Astrocyte of the hippocampus (primary cell): ENCODE data around the gene TSPAN10.
"Not testable (repeated sequence)": the region's sequence is repeated elsewhere in the genome, so short reads cannot be mapped to it uniquely, and the experiment has no call there.

ENCODE experiments used
- DNase-seq: peaks from one replicate; pipeline ENCODE4 v3.0.0; 2011; ENCODE audit warnings: low read depth, low spot score

Gene TSPAN10

DNA sequence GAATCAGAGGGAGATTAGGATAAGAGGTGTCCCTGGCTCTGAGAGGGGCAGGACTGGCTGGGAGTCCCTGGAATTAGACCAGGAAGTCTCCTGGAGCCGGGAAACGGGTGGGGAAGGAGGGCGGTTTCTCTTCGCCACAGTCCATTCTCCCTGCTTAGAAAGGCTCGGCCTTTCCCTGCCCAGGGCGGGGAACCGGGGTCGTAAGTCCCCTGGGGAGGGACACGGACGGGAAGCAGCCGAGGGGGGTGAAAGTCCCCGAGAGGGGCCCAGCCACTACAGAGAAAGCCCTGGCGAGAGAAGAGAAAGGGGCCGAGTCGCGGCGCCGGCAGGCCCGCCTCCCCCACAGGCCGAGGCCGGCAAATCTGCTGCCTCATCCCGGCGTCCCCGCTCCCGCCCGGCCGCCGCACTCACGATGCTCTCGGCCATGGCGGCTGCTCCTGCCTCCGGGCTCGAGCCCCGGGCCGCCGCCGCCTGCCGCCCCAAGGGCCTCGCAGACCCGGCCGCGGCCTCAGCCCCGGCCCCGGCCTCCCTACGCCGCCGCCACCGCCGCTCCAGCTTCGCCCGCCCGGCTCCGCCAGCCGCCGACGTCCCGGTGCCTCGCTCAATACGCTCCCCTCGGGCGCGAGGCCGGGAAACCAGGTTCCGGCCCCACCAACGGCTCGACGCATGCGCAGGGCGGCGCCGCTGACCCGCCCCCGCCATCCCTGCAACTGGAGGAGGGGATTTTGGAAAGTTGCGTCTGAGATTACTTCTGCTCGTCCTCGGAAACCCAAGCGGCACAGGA lies at the start of gene TSPAN10, which contains the start of gene NPLOC4:
Gene TSPAN10, plus strand, starts transcription at position 692 of the 784 bp plus-strand sequence. CDS start 5,217 bp downstream, outside the sequence.
Gene NPLOC4, minus strand, starts transcription at position 608 of the 784 bp plus-strand sequence. Its CDS starts 182 bp downstream, at position 426.
- peak; percentile 96 for DNase-seq

GRCh38 chr17:81589612-81590011 lies 47.4 kb upstream of the TSPAN10 start:
- DNase-seq: no peak

DNA sequence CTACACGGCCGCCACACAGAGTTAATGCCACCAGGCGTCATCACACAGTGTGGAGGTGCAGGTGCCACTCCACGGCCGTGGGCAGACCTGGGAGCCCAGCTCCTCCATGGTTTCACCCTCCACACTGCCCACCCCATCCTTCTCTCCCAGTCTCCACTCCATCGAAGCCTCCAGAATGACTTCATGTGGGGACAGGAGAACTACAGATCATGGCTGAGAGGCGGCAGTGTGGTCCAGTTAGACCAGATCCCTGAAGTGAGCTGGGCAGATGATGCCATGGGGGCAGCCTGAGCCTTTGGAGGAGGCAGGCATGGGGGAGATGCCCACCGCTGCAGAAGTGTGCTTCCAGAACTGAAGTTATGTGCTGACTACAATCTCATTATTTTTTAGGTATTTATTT lies 46.9 kb upstream of the TSPAN10 start:
- no peak for DNase-seq

DNA sequence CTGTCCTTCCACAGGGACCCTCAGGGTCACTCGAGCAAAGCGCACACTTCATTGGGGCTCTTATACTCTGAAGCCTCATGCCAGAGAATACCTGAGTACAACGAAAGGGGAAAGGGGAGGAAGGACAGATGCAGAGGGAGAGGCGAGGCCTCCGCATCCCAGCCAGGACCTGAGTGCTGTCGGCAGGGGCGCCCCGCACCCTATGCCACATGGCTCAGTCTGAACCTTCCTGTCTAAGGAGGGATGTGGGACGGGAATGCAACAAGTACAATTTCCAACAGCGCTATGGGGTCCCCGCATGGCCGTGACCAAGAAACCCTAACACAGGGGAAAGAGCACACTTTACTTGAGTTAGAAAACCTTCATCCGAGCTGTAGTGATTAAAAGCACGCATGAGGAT lies 45.0 kb upstream of the TSPAN10 start:
- no peak for DNase-seq

- no peak for DNase-seq
Observed at GRCh38 chr17:81593105-81593871, 43.7 kb upstream of the TSPAN10 start.

DNA sequence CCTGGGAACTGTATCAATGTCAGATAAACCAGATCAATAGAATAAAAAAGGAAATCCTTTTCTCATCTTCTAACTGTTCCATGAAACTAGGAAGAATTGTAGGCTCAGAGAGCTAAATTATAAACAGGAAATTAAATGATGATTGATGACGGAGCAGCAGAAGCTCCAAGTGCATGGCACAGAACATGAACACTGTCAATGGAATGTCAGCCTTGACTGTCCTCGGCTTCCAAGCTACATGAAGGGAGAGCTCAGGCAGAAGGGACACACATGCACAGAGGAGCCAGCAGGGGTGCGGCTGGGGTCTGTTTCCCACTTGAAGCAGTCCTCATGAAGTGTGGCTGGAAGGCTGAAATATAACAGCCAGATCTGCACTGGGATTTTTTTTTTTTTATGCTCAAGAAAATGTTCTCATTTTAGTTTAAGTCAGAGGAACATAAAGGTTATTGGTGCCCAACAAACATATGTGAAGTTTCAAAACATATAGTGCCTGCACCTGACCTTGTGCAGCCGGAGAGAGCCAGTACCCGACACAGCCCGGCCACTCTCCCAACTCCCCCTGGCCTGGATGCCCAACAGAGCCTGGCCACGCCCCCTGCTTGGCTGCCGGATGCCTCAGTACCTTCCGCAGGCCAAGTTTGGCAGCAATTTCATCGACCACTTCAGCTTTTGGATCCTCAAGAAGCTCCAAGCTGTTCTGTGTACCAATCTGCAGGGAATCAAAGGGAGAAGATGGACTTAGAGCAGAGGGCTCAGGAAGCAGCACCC lies 37.1 kb upstream of the TSPAN10 start:
- DNase-seq: peak; percentile 29

DNA sequence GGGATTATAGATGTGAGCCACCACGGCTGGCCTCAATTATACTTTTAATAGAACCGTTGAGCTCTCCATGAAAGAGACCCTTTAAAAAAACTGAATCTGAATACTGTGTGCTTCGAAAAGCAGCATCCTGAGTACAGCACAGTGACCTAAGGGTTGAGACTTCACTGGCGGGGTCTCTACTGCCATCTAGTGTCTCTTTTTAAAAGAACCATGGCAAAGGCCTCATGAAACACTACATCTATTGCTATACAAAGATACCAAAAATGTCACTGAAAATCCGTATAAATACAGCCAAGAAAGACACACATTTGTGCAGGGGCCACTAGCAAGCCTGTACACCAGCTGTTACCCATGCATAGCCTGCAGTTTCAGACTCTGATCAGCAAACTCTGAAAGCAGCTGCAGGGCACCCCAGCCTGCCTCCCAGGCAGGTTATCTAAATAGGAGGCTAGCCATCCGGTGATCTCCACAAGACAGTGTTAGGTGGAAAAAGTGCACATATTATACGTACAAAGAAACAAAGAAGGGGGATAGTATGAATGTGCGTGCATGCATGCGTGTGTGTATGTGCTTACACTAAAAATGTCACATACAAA lies 35.4 kb upstream of the TSPAN10 start:
- DNase-seq: peak; percentile 87

GRCh38 chr17:81603846-81604610 lies 33.0 kb upstream of the TSPAN10 start:
- peak; percentile 39 for DNase-seq

DNA sequence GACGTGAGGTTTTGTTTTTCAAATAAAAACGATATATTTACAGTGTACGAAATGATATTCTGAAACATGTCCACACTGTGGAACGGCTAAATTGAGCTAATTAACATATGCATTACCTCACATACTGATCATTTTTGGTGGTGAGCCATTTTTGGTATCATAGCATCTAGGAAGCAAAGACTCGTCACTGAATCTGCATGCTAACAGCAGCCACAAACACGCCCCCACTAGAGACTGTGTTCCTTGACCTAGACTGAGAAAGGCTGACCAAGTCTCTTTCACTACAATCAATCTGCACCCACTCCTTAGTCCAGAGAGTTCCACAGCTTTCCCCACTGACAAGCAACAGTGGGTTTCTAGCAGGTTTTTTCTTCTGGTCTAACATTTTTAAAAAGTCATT lies 29.6 kb upstream of the TSPAN10 start:
- DNase-seq: peak; percentile 87

GRCh38 chr17:81608082-81608481 lies 28.9 kb upstream of the TSPAN10 start:
- peak; percentile 79 for DNase-seq

DNA sequence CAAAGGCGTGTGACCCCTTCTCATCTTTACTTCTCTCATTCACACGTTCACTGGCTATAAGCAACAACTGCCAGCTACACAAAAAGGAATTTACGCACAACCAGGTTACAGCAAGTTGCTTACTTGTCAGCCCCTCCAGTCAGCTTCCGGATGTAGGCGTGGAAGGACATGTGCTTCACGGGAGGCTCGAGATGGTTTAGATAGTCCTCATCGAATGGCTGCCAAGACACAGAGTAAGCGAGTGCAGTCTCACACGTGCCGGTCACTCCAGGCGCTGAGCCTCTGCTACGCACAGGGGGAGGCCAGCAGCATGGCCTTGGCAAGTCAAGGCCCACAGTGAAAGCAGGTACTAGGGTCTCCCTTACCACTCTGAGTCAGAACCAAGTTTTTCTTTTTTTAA lies 28.4 kb upstream of the TSPAN10 start:
- no peak for DNase-seq

DNA sequence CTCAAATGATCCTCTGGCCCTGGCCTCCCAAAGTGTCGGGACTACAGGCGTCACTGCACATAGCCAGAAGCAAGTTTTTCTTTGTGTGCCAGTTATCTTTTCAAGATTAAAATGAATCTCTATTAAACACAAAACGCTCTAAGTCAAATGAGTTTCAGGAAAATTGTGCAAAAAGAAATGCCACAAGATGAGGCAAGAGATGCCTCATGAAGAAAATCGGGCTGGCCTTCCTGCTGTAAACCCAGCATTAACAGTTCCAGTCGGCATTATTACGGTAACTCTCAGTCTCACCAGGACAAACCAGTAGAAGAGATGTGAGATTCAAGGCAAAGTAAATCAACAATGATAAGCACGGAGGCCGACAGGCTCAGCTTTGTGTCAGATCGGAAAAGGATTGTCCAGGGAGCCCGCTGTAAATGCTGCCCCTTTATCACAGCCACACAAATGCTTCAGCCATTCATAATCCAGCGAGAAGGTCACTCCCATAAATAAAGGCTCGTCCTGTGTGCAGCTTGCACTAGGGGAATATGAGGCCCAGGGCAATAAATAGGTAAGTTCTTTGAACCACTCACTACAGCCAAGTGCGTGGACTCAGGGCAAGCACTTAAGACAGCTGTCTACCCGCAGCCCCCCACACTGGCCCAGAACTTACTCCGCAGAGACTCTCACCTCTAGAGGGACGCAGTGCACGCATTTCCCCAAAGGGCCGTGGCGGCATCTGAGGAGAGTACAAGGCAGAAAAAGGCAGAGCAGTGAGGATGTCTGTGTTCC lies 27.3 kb upstream of the TSPAN10 start:
- no peak for DNase-seq

DNA sequence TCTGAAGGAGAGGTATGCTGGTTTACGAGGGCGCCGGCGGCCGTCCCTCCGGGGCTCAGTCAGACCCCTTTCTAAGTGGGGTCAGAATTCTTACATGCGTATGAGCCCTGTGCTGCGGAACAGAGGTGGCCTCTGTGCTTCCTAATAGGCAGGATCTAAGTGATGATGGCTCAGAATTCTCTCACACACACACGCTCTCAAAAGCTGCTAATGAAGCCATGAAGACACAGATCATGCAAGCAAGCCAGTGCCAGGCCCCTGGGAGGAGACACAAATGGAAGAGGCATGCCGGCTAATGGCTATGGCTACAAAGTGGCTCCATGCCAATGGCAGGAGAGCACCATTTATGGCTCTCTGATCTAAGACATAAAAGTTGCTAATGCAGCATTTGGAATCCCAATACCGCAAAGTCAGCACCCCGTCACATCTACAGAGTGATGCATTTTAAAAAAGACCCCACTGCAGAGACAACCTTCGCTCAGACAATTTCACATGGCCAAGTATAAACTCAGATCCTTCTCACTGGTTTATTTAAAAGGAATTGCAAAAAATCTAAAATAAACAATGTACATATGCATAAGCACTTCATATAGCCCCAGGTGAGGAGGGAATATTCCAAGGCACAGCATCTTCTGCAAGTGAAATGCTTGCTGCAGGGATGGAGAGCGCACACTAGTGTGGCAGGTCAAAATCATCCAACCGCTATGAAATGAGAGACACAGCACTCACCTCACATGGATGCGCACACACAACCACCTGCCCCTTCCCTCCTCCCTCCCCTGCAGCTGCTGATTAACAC lies 24.6 kb upstream of the TSPAN10 start:
- no peak for DNase-seq

DNA sequence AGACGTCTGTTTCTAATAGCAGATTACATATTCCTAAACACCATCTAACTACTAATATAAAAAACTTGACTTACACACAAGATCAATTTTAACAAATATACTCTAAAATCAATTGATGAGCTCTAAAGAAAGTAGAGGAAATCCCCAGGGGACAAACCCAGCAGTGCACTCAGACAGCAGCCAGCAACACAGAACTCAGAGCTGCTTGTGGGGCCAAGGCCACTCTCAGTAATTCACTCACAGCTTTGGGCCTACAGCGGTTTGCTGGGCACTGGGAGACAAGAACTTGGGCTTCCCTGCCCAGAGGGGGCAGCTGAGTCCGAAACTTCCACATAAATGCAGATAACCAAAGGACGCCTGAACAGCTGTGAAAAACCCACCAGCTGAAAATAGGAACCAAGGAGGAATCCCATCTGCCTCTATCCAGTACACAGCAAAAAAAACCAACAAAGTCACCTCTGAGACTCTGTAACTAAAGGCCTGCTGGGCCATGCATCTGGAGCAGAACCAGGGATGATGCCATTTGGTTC lies 21.5 kb upstream of the TSPAN10 start:
- no peak for DNase-seq

DNA sequence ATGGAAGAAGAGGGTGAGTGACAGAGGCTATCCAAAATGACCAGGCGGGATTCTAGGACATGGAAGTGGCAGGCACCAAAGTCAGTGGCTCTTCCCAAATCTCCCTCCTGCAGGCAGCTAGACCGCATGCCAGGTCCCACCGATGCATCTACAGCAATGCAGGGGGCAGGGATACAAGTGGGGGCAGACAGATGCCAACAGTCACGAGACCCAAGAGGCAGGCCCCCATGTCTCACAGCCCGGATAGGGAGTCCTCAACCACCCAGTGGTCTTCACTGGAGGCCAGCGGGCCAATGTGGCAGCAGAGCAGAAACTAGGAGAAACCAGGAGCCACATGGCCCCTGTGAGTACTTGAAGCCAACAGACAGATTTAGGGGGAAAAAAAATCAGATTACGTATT lies 20.1 kb upstream of the TSPAN10 start:
- no peak for DNase-seq

- not testable (repeated sequence) for DNase-seq
Observed at GRCh38 chr17:81618307-81618706, 18.7 kb upstream of the TSPAN10 start.

DNA sequence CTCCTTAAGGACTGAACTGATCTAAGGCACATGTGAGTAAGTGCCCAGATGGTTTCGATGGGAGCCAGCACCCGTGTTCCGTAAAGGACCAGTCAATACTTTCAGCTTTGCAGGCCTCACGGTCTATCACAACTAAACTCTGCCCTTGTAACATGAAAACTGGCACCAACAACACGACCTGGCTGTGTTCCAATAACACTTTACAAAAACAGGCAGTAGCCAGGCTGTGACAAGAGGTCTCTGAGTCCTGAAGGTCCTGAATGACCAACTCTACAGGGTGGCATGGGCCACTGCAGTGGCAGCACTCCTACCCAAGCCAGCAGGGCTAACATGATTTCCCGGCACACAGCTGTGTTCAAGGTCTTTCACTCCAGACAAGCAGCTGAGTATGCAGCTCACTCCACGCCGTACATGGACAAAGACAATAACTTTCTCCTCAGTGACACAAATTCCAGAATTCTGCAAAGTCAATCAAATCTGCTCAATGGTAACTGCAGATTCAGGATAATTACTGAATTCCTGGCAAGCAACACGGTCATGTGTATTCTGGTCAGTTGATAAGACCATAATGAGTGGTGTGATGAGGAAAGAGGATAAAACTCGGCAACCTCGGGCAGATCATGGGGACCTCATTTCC lies 15.4 kb upstream of the TSPAN10 start:
- no peak for DNase-seq

GRCh38 chr17:81630274-81630673 lies 6.7 kb upstream of the TSPAN10 start:
- DNase-seq: no peak

- DNase-seq: no peak
Observed at GRCh38 chr17:81631482-81631881, 5.5 kb upstream of the TSPAN10 start.
